Measurements from ENCODE around the gene RUBCN. TPM values are rescaled to one million over a fixed set of nuclear protein-coding genes. Genes with fewer than 3 reads are reported as not detected.

RUBCN gene
- total and polyA plus RNA-seq, 2 of the 13 experiments (the other 11 are each of a cell fraction or from before 2014, with no cell fraction given): 5.2 to 8.1 TPM

GRCh38 chr3:197736491-197737318 lies at the start of gene RUBCN (continued):
- TF ChIP-seq FIP1L1 (IDR thresholded peaks at IDR 0.05; ENCODE audit: borderline replicate concordance, insufficient read depth, low read depth, low read length): no peak
- TF ChIP-seq SAFB2 (CRISPR knock-in tag; IDR thresholded peaks at IDR 0.05; ENCODE audit: borderline replicate concordance, low read depth): no peak
- no peak for TF ChIP-seq BCLAF1 (IDR thresholded peaks at IDR 0.05)
- no peak for TF ChIP-seq ZNF180 (CRISPR knock-in tag; IDR thresholded peaks at IDR 0.05; ENCODE audit: borderline replicate concordance, low read depth)
- TF ChIP-seq STAG1 (CRISPR knock-in tag; IDR thresholded peaks at IDR 0.05): no peak
- no peak for TF ChIP-seq ZNF562 (CRISPR knock-in tag; IDR thresholded peaks at IDR 0.05; ENCODE audit: borderline replicate concordance)
- TF ChIP-seq ZNF20 (CRISPR knock-in tag; IDR thresholded peaks at IDR 0.05): no peak
- no peak; the same call in 1 of the 2 replicates for TF ChIP-seq TSC22D2 (CRISPR knock-in tag; IDR thresholded peaks at IDR 0.05; ENCODE audit: borderline replicate concordance)
- TF ChIP-seq DR1 (CRISPR knock-in tag; IDR thresholded peaks at IDR 0.05): no peak
- TF ChIP-seq ZBTB40 (IDR thresholded peaks at IDR 0.05): no peak
- TF ChIP-seq ZBTB40 (CRISPR knock-in tag; IDR thresholded peaks at IDR 0.05): no peak; the same call in none of the 2 replicates
- no peak for TF ChIP-seq THAP7 (CRISPR knock-in tag; IDR thresholded peaks at IDR 0.05)
- TF ChIP-seq CC2D1A (CRISPR knock-in tag; IDR thresholded peaks at IDR 0.05): no peak
- no peak; the same call in 1 of the 2 replicates for TF ChIP-seq ZNF569 (CRISPR knock-in tag; IDR thresholded peaks at IDR 0.05; ENCODE audit: borderline replicate concordance)
